A673 (cell line): ENCODE measurements around the gene FOXP4. TPM values are rescaled to one million over a fixed set of nuclear protein-coding genes. Genes with fewer than 3 reads are reported as not detected.

ENCODE experiments used
- BruUV-seq: library from RNA; stranded (reverse); fragments of 400-500 nt; replicated peaks from 2 replicates; lab custom pipeline; 2021; lab: Mats Ljungman, UMichigan
- CTCF ChIA-PET: fragments of 300-600 bp; sonication (Branson Sonifier 250); formaldehyde crosslinking; loops from one replicate; lab custom pipeline; 2022; ENCODE audit warnings: antibody characterized with exemption; lab: Charles Lee
- POLR2A ChIA-PET: fragments of 300-600 bp; sonication (Branson Sonifier 250); formaldehyde crosslinking; loops from one replicate; lab custom pipeline; 2022; ENCODE audit warnings: antibody characterized with exemption; ENCODE audit not compliant: low non-redundant PET; lab: Charles Lee
- DNase-seq: peaks from one replicate; pipeline ENCODE4 v3.0.0-alpha.2; 2015; ENCODE audit warnings: low spot score
- H3K27ac ChIP-seq: fragments of 200-600 bp; sonication (generic); 2 replicates; pipeline ENCODE4 v1.5.1; 2016; ENCODE audit warnings: mixed run types, low read depth, mild to moderate bottlenecking, mixed read lengths, antibody characterized with exemption, low read length; ENCODE audit not compliant: poor library complexity, severe bottlenecking
- H3K27me3 ChIP-seq: fragments of 200-600 bp; sonication (generic); replicated peaks from 2 replicates; pipeline ENCODE4 v1.6.1; 2017; ENCODE audit warnings: mixed run types, low read depth, mild to moderate bottlenecking, mixed read lengths, antibody characterized with exemption, low read length; ENCODE audit not compliant: insufficient read depth, poor library complexity
- H3K36me3 ChIP-seq: fragments of 200-600 bp; sonication (generic); 2 replicates; pipeline ENCODE4 v1.6.1; 2016; ENCODE audit warnings: mixed run types, mild to moderate bottlenecking, mixed read lengths, antibody characterized with exemption, low read length; ENCODE audit not compliant: insufficient read depth, poor library complexity, severe bottlenecking
- H3K4me1 ChIP-seq: fragments of 200-600 bp; sonication (generic); 2 replicates; pipeline ENCODE4 v1.6.1; 2017; ENCODE audit warnings: mixed run types, mild to moderate bottlenecking, mixed read lengths, antibody characterized with exemption, low read length; ENCODE audit not compliant: insufficient read depth, poor library complexity, severe bottlenecking
- H3K4me3 ChIP-seq: fragments of 200-600 bp; sonication (generic); 2 replicates; pipeline ENCODE4 v1.5.1; 2016; ENCODE audit warnings: low read depth, mixed run types, mild to moderate bottlenecking, mixed read lengths, low read length; ENCODE audit not compliant: poor library complexity, severe bottlenecking
- H3K9me3 ChIP-seq: fragments of 200-600 bp; sonication (generic); 2 replicates; pipeline ENCODE4 v1.6.1; 2016; ENCODE audit warnings: mixed run types, low read depth, mild to moderate bottlenecking, mixed read lengths, antibody characterized with exemption, low read length; ENCODE audit not compliant: poor library complexity, severe bottlenecking
- CTCF ChIP-seq: fragments of 300-800, 200-600 bp; sonication (generic); conservative IDR thresholded peaks from 2 replicates; pipeline ENCODE4 v1.5.1; 2017; ENCODE audit warnings: low read depth, mild to moderate bottlenecking, antibody characterized with exemption, low read length, moderate library complexity, mixed read lengths
- EZH2 ChIP-seq: fragments of 200-600 bp; sonication (generic); IDR thresholded peaks from 2 replicates; pipeline ENCODE4 v1.6.1; 2017; ENCODE audit warnings: borderline replicate concordance, low read depth, mild to moderate bottlenecking, mixed read lengths, antibody characterized with exemption, low read length; ENCODE audit not compliant: poor library complexity, severe bottlenecking
- intact Hi-C: fragments of 100-400 bp; cut with micrococcal nuclease; formaldehyde crosslinking; loops from one replicate; pipeline ENCODE4 v1.10.0; 2022; ENCODE audit not compliant: unreplicated experiment
- total RNA-seq: library from RNA; stranded (reverse); gene quantifications from 2 replicates; pipeline ENCODE4 v1.2.3, GENCODE V29; 2021

The FOXP4 gene
- total RNA-seq, 1 experiment from 2014 or later, result 53.9 TPM

GRCh38 chr6:41575598-41575997 is 29.4 kb downstream of the FOXP4 start:
- Histone ChIP-seq H3K27me3 (no peaks in the 10 kb centered on the region), H3K36me3 (peaks cover 5% of the 10 kb centered on the region), H3K4me3 (no peak overlapping the region), H3K4me1 (peaks cover 39% of the 10 kb centered on the region), H3K9me3 (no peaks in the 10 kb centered on the region), H3K27ac (no peak overlapping the region)
- intact Hi-C loops, result no loop called here
- no peak for DNase-seq
- TF ChIP-seq EZH2 (no peak), CTCF (no peak)
- BruUV-seq, result no TSS peak
- ChIA-PET POLR2A (no interaction called here), CTCF (interaction anchor here (0.7 kb wide), 1 partner anchor 27 kb away, joined by 7 read pairs; no protein-coding TSS in a partner anchor)

DNA sequence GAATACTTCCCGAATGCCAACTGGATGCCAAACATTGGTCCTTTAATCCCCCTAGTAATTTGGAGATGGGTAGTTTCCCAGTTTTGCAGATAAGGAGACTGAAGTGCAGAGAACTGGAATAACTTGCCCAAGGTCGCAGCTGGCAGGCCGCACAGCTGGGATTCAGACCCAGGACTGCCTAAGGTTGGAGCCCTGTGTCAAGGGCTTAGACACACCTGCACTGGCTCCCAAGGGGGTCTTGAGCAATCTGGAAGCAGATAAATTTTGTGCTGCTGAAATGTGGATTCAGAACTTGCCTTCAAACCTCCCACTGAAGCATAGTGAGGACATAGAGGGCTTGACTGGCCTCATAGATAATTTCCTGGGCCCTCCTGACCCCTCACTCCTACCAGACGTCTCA is 30.5 kb downstream of the FOXP4 start:
- peaks cover 38% of the 10 kb centered on the region for H3K4me1 ChIP-seq
- no peak overlapping the region for H3K4me3 ChIP-seq
- no peak for DNase-seq
- H3K27ac ChIP-seq, result peak overlapping the region; percentile 26
- H3K36me3 ChIP-seq, result peaks cover 5% of the 10 kb centered on the region
- ChIA-PET CTCF (no interaction called here), POLR2A (no interaction called here)
- intact Hi-C loops, result no loop called here
- H3K9me3 ChIP-seq, result no peaks in the 10 kb centered on the region
- BruUV-seq, result no TSS peak
- H3K27me3 ChIP-seq, result no peaks in the 10 kb centered on the region
- no peak for TF ChIP-seq CTCF
- TF ChIP-seq EZH2, result no peak

DNA sequence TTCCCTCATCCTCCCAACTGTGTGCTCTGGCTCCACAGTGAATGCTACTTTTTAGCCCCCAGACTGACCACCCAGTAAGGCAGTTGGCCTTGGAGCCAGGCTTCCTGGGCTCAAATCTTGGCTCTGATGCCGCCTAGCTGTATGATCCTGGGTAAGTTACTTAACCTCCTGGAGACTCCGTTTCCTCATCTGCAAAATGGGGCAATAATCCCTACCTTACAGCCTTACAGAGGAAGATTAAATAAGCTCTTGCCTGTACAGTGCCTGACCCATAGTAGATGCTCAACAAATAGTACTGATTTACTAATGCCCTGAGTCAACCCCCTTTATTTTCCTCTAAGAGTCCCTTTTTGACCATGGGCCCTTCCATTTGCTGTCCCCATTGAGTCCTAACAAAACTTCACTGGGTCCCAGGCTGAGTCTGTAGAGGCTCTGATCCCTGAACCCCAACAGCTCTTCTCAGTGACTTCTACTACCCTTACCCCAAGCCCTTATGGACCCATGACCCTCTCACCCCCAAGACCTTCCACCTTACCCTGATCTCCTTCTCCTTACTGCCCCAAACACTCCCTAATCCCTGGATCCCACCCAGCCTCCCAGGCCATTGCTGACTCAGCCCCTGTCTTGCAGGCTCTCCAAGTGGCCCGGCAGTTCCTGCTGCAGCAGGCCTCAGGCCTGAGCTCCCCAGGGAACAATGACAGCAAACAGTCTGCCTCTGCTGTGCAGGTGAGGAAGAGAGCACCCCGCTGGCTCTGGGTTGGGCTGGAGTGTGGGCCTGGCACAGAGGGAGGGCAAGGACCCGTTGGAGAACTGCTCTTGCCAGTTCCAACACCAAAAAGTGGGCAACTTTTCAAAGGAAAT is 31.4 kb downstream of the FOXP4 start:
- no peaks in the 10 kb centered on the region for H3K27me3 ChIP-seq
- BruUV-seq, result no TSS peak
- peak overlapping the region; percentile 79 for H3K27ac ChIP-seq
- H3K36me3 ChIP-seq, result peaks cover 5% of the 10 kb centered on the region
- no peak for TF ChIP-seq EZH2
- no peak for TF ChIP-seq CTCF
- no peak overlapping the region for H3K4me3 ChIP-seq
- POLR2A ChIA-PET, result no interaction called here
- DNase-seq, result peak; percentile 45
- intact Hi-C loops, result no loop called here
- CTCF ChIA-PET, result no interaction called here
- H3K9me3 ChIP-seq, result no peaks in the 10 kb centered on the region
- peaks cover 31% of the 10 kb centered on the region for H3K4me1 ChIP-seq
